Activated naive CD4-positive, alpha-beta T cell treated with anti-CD3 and anti-CD28 coated beads, Interleukin-2, amount 10 ng/mL, durations not matched to agents 7 days and 5 days (primary cell): Measurements from ENCODE around the gene H3-3A.

Experiments used
- CTCF ChIA-PET: fragments of 350-600 bp; sonication (Branson Sonifier 250); formaldehyde crosslinking; loops from one replicate; lab custom pipeline; 2021; ENCODE audit warnings: antibody characterized with exemption; lab: Charles Lee
- DNase-seq: peaks from one replicate; pipeline ENCODE4 v3.0.0-alpha.2; 2020
- H3K27ac Mint-ChIP-seq: one replicate; pipeline ENCODE4 v1.8.0; 2021; ENCODE audit warnings: mild to moderate bottlenecking, moderate library complexity, mixed read lengths
- H3K27me3 Mint-ChIP-seq: one replicate; pipeline ENCODE4 v1.8.0; 2021; ENCODE audit warnings: mild to moderate bottlenecking, mixed read lengths
- H3K36me3 Mint-ChIP-seq: one replicate; pipeline ENCODE4 v1.8.0; 2021; ENCODE audit warnings: mixed read lengths
- H3K4me1 Mint-ChIP-seq: one replicate; pipeline ENCODE4 v1.8.0; 2021; ENCODE audit warnings: mixed read lengths
- H3K4me3 Mint-ChIP-seq: one replicate; pipeline ENCODE4 v1.8.0; 2021; ENCODE audit warnings: mild to moderate bottlenecking, moderate library complexity, mixed read lengths
- H3K9me3 Mint-ChIP-seq: one replicate; pipeline ENCODE4 v1.8.0; 2021; ENCODE audit warnings: mixed read lengths

The H3-3A gene

DNA sequence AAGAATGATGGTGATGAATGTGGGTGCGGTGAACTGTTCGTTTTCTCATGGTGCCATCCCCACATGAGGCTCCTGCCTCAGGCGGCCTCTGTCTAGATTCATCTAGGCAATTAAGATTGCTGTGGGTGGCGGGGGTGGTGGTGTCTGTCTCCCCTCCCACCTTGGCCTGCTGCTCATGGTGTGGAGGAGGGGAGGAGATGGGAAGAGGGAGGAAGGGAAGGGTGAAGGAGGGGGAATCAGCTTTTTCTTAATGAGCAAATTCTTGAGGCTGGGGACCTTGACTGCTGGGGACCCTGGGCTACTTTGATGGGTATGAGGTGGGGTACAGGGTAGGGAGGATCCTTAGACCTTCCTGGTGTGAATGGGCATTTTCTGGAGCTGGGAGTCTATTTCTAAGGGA, 55.8 kb downstream of the H3-3A start:
- no peak for DNase-seq
- Mint-ChIP-seq H3K36me3 (no peaks in the 10 kb centered on the region), H3K4me3 (no peak overlapping the region), H3K27ac (no peak overlapping the region), H3K4me1 (peaks cover 26% of the 10 kb centered on the region), H3K27me3 (peaks cover 39% of the 10 kb centered on the region), H3K9me3 (no peaks in the 10 kb centered on the region)
- CTCF ChIA-PET = interaction anchor here (1.2 to 3.6 kb wide), 2 partner anchors 9 to 53 kb away, joined by 4 to 33 read pairs; no protein-coding TSS in a partner anchor

GRCh38 chr1:226119169-226119568, 56.7 kb downstream of the H3-3A start:
- Mint-ChIP-seq H3K27me3 (peaks cover 41% of the 10 kb centered on the region), H3K9me3 (no peaks in the 10 kb centered on the region), H3K4me3 (no peak overlapping the region), H3K36me3 (no peaks in the 10 kb centered on the region), H3K27ac (no peak overlapping the region), H3K4me1 (peaks cover 32% of the 10 kb centered on the region)
- DNase-seq = no peak
- CTCF ChIA-PET = interaction anchor here (3.6 kb wide), 1 partner anchor 54 kb away, joined by 33 read pairs; no protein-coding TSS in a partner anchor

DNA sequence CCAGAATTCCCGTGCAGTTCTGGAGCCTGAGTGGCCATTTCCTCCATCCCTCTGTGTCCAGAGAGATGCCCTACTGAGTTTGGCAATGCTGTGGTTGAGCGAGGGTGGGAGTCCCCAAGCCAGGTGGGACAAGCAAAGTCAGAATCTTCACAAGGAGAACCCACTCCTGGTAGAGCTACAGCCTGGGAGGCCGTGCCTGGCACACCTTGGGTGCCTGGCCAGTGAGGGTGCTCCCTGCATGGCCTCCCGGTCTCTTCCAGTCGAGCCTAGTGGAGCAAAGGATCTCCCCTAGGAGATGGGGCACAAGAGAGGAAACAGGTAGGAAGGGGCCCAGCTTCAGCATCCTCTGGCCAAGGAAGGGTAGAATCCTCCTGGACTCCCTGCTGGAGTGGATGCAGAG, 57.9 kb downstream of the H3-3A start:
- Mint-ChIP-seq H3K27ac (peak overlapping the region; percentile 93), H3K27me3 (peaks cover 41% of the 10 kb centered on the region), H3K4me1 (peaks cover 44% of the 10 kb centered on the region), H3K4me3 (peak overlapping the region; percentile 76), H3K36me3 (no peaks in the 10 kb centered on the region), H3K9me3 (no peaks in the 10 kb centered on the region)
- DNase-seq = no peak
- CTCF ChIA-PET = interaction anchor here (0.6 to 3.6 kb wide), 7 partner anchors 10 to 762 kb away, joined by 3 to 33 read pairs (median 4); no protein-coding TSS in a partner anchor

GRCh38 chr1:226121049-226121586, 58.6 kb downstream of the H3-3A start:
- H3K4me3 Mint-ChIP-seq = peak overlapping the region; percentile 76
- H3K36me3 Mint-ChIP-seq = no peaks in the 10 kb centered on the region
- peaks cover 39% of the 10 kb centered on the region for H3K27me3 Mint-ChIP-seq
- H3K4me1 Mint-ChIP-seq = peaks cover 49% of the 10 kb centered on the region
- H3K27ac Mint-ChIP-seq = peak overlapping the region; percentile 93
- no peak for DNase-seq
- CTCF ChIA-PET = interaction anchor here (0.6 to 3.6 kb wide), 7 partner anchors 11 to 761 kb away, joined by 3 to 33 read pairs (median 4); no protein-coding TSS in a partner anchor
- no peaks in the 10 kb centered on the region for H3K9me3 Mint-ChIP-seq
